Measurements from ENCODE around the gene MBOAT1. TPM values are rescaled to one million over a fixed set of nuclear protein-coding genes. Genes with fewer than 3 reads are reported as not detected.

MBOAT1 gene
- total RNA-seq, 4 donors from 2014 or later: 6.6 to 10.2 (median 7.0) TPM

- ATAC-seq (ENCODE audit: low FRiP score) (no peak), DNase-seq (ENCODE audit: low spot score) (no peak)
- TF ChIP-seq CTCF (IDR thresholded peaks at IDR 0.05): no peak
Measured at GRCh38 chr6:20055916-20056315, 156.4 kb downstream of the MBOAT1 start.

Other genes starting within 250 kb of the MBOAT1 start
- gene E2F3, start 189.4 kb upstream of the MBOAT1 start, total RNA-seq: 10 to 100 TPM in 1 of 4 donors, 1 to 10 TPM in 3; 5.8 to 10.7 (median 9.1) TPM